GM12878 (cell line): ENCODE measurements around the gene POLRMT.

Experiments
- ATF7 ChIP-seq: fragments of 450-650 bp; IDR thresholded peaks from 2 replicates; pipeline ENCODE4 v1.6.1; 2016; ENCODE audit warnings: low read depth, mild to moderate bottlenecking
- CTCF ChIP-seq, 3 experiments: IDR thresholded peaks in 2 of 3; conservative IDR thresholded peaks in 1 of 3; 2 replicates each; pipeline ENCODE4 v1.5.1; 2011; ENCODE audit warnings: low read depth in 3 of 3, low read length in 3 of 3, mild to moderate bottlenecking in 3 of 3, control low read depth in 2 of 3, moderate library complexity in 2 of 3, inconsistent platforms in 1 of 3, mixed read lengths in 1 of 3; ENCODE audit not compliant: control insufficient read depth in 2 of 3, insufficient read depth in 1 of 3; ENCODE audit errors: extremely low read depth in 1 of 3
- EP300 ChIP-seq, 2 experiments: fragments of 150-350 bp in 1 of 2; IDR thresholded peaks; 2 replicates each; pipeline ENCODE4 v1.6.1; 2011 to 2012; ENCODE audit warnings: low read depth in 2 of 2, low read length in 2 of 2, borderline replicate concordance in 1 of 2, improper control_type of control experiment in 1 of 2, inconsistent platforms in 1 of 2; ENCODE audit not compliant: control insufficient read depth in 1 of 2
- ETV6 ChIP-seq, 2 experiments: fragments of 450-650 bp in 1 of 2; IDR thresholded peaks in 1 of 2; conservative IDR thresholded peaks in 1 of 2; 2 replicates each; pipeline ENCODE4 v1.6.1; 2014; ENCODE audit warnings: antibody characterized with exemption in 1 of 2, borderline replicate concordance in 1 of 2, low read depth in 1 of 2, mild to moderate bottlenecking in 1 of 2, moderate library complexity in 1 of 2
- EZH2 ChIP-seq: IDR thresholded peaks from 2 replicates; pipeline ENCODE4 v1.6.1; 2012; ENCODE audit warnings: low read depth, mild to moderate bottlenecking, control low read depth, inconsistent platforms, low read length, borderline replicate concordance; ENCODE audit not compliant: control insufficient read depth
- MTA2 ChIP-seq: fragments of 450-650 bp; IDR thresholded peaks from 2 replicates; pipeline ENCODE4 v1.6.1; 2016; ENCODE audit warnings: low read depth, mild to moderate bottlenecking, moderate library complexity
- NR2F1 ChIP-seq: fragments of 450-650 bp; conservative IDR thresholded peaks from 2 replicates; pipeline ENCODE4 v1.6.1; 2017; ENCODE audit warnings: mild to moderate bottlenecking
- POLR2AphosphoS2 ChIP-seq: IDR thresholded peaks from 2 replicates; pipeline ENCODE4 v1.6.1; 2011; ENCODE audit warnings: low read depth, mild to moderate bottlenecking, low read length, improper control_type of control experiment, moderate library complexity
- TAF1 ChIP-seq: IDR thresholded peaks from 2 replicates; pipeline ENCODE4 v1.6.1; 2011; ENCODE audit warnings: mild to moderate bottlenecking, low read depth, low read length, borderline replicate concordance
- YY1 ChIP-seq: IDR thresholded peaks from 2 replicates; pipeline ENCODE4 v1.6.1; 2011; ENCODE audit warnings: low read depth, mild to moderate bottlenecking, low read length
- ZNF24 ChIP-seq: fragments of 450-650 bp; IDR thresholded peaks from 2 replicates; pipeline ENCODE4 v1.6.1; 2017; ENCODE audit warnings: antibody characterized with exemption, mild to moderate bottlenecking

DNA sequence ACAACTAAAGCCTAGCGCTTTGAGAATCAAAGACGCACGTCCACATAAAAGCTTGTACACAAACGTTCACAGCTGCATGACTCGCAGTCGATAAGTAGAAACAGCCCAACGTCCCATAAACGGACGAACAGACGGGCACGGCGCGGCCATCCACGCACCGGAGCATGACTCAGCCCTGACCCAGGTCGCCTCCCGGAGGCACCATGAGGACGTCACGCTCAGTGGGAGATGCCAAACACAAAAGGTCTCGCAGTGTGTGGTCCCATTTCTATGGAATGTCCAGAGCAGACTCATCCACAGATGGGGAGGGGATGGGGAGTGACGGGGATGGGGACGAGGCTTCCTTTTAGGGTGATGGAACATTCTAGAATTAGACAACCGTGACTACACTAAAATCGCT, 9.4 kb downstream of the POLRMT start:
- TF ChIP-seq CTCF (IDR thresholded peaks at IDR 0.05 in 2 of 3, conservative IDR thresholded peaks at IDR 0.05 in 1 of 3; ENCODE audit: control insufficient read depth in 2 of 3, extremely low read depth in 1 of 3, insufficient read depth in 1 of 3, low read depth in 3 of 3, low read length in 3 of 3) (no peak), MTA2 (no peak), TAF1 (no peak), EP300 (IDR thresholded peaks at IDR 0.05; ENCODE audit: borderline replicate concordance in 1 of 2, control insufficient read depth in 1 of 2, low read depth in 2 of 2, low read length in 2 of 2) (no peak), ZNF24 (no peak), ATF7 (no peak), YY1 (no peak), EZH2 (no peak), ETV6 (conservative IDR thresholded peaks at IDR 0.05 in 1 of 2, IDR thresholded peaks at IDR 0.05 in 1 of 2; ENCODE audit: borderline replicate concordance in 1 of 2, low read depth in 1 of 2) (no peak), POLR2AphosphoS2 (no peak), NR2F1 (no peak)
